A673 (cell line): ENCODE results near the gene LRP1. TPM values are rescaled to one million over a fixed set of nuclear protein-coding genes. Genes with fewer than 3 reads are reported as not detected.

Experiments
- BruUV-seq: library from RNA; stranded (reverse); fragments of 400-500 nt; replicated peaks from 2 replicates; lab custom pipeline; 2021; lab: Mats Ljungman, UMichigan
- CTCF ChIA-PET: fragments of 300-600 bp; sonication (Branson Sonifier 250); formaldehyde crosslinking; loops from one replicate; lab custom pipeline; 2022; ENCODE audit warnings: antibody characterized with exemption; lab: Charles Lee
- POLR2A ChIA-PET: fragments of 300-600 bp; sonication (Branson Sonifier 250); formaldehyde crosslinking; loops from one replicate; lab custom pipeline; 2022; ENCODE audit warnings: antibody characterized with exemption; ENCODE audit not compliant: low non-redundant PET; lab: Charles Lee
- DNase-seq: peaks from one replicate; pipeline ENCODE4 v3.0.0-alpha.2; 2015; ENCODE audit warnings: low spot score
- H3K27ac ChIP-seq: fragments of 200-600 bp; sonication (generic); 2 replicates; pipeline ENCODE4 v1.5.1; 2016; ENCODE audit warnings: mixed run types, low read depth, mild to moderate bottlenecking, mixed read lengths, antibody characterized with exemption, low read length; ENCODE audit not compliant: poor library complexity, severe bottlenecking
- H3K27me3 ChIP-seq: fragments of 200-600 bp; sonication (generic); replicated peaks from 2 replicates; pipeline ENCODE4 v1.6.1; 2017; ENCODE audit warnings: mixed run types, low read depth, mild to moderate bottlenecking, mixed read lengths, antibody characterized with exemption, low read length; ENCODE audit not compliant: insufficient read depth, poor library complexity
- H3K36me3 ChIP-seq: fragments of 200-600 bp; sonication (generic); 2 replicates; pipeline ENCODE4 v1.6.1; 2016; ENCODE audit warnings: mixed run types, mild to moderate bottlenecking, mixed read lengths, antibody characterized with exemption, low read length; ENCODE audit not compliant: insufficient read depth, poor library complexity, severe bottlenecking
- H3K4me1 ChIP-seq: fragments of 200-600 bp; sonication (generic); 2 replicates; pipeline ENCODE4 v1.6.1; 2017; ENCODE audit warnings: mixed run types, mild to moderate bottlenecking, mixed read lengths, antibody characterized with exemption, low read length; ENCODE audit not compliant: insufficient read depth, poor library complexity, severe bottlenecking
- H3K4me3 ChIP-seq: fragments of 200-600 bp; sonication (generic); 2 replicates; pipeline ENCODE4 v1.5.1; 2016; ENCODE audit warnings: low read depth, mixed run types, mild to moderate bottlenecking, mixed read lengths, low read length; ENCODE audit not compliant: poor library complexity, severe bottlenecking
- H3K9me3 ChIP-seq: fragments of 200-600 bp; sonication (generic); 2 replicates; pipeline ENCODE4 v1.6.1; 2016; ENCODE audit warnings: mixed run types, low read depth, mild to moderate bottlenecking, mixed read lengths, antibody characterized with exemption, low read length; ENCODE audit not compliant: poor library complexity, severe bottlenecking
- EZH2 ChIP-seq: fragments of 200-600 bp; sonication (generic); IDR thresholded peaks from 2 replicates; pipeline ENCODE4 v1.6.1; 2017; ENCODE audit warnings: borderline replicate concordance, low read depth, mild to moderate bottlenecking, mixed read lengths, antibody characterized with exemption, low read length; ENCODE audit not compliant: poor library complexity, severe bottlenecking
- intact Hi-C: fragments of 100-400 bp; cut with micrococcal nuclease; formaldehyde crosslinking; loops from one replicate; pipeline ENCODE4 v1.10.0; 2022; ENCODE audit not compliant: unreplicated experiment
- total RNA-seq: library from RNA; stranded (reverse); gene quantifications from 2 replicates; pipeline ENCODE4 v1.2.3, GENCODE V29; 2021
- TF ChIP-seq, protein P1 (sequence below): fragments of 300-800, 200-600 bp; sonication (generic); conservative IDR thresholded peaks from 2 replicates; pipeline ENCODE4 v1.5.1; 2017; ENCODE audit warnings: low read depth, mild to moderate bottlenecking, antibody characterized with exemption, low read length, moderate library complexity, mixed read lengths

Gene LRP1
- total RNA-seq, 1 experiment from 2014 or later = 31.0 TPM

- intact Hi-C loops = no loop called here
- no peaks in the 10 kb centered on the region for H3K36me3 ChIP-seq
- BruUV-seq = no TSS peak
These were observed 36.2 kb downstream of the LRP1 start for GRCh38 chr12:57164454-57164853.

GRCh38 chr12:57164966-57165625, 36.8 kb downstream of the LRP1 start:
- no peaks in the 10 kb centered on the region for H3K4me1 ChIP-seq
- no peak for TF ChIP-seq EZH2
- TF ChIP-seq, protein P1, sequence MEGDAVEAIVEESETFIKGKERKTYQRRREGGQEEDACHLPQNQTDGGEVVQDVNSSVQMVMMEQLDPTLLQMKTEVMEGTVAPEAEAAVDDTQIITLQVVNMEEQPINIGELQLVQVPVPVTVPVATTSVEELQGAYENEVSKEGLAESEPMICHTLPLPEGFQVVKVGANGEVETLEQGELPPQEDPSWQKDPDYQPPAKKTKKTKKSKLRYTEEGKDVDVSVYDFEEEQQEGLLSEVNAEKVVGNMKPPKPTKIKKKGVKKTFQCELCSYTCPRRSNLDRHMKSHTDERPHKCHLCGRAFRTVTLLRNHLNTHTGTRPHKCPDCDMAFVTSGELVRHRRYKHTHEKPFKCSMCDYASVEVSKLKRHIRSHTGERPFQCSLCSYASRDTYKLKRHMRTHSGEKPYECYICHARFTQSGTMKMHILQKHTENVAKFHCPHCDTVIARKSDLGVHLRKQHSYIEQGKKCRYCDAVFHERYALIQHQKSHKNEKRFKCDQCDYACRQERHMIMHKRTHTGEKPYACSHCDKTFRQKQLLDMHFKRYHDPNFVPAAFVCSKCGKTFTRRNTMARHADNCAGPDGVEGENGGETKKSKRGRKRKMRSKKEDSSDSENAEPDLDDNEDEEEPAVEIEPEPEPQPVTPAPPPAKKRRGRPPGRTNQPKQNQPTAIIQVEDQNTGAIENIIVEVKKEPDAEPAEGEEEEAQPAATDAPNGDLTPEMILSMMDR = no peak
- H3K4me3 ChIP-seq = no peak overlapping the region
- CTCF ChIA-PET = no interaction called here
- no peak overlapping the region for H3K27ac ChIP-seq
- DNase-seq = no peak
- intact Hi-C loops = no loop called here
- no TSS peak for BruUV-seq
- no peaks in the 10 kb centered on the region for H3K27me3 ChIP-seq
- POLR2A ChIA-PET = no interaction called here
- H3K9me3 ChIP-seq = no peaks in the 10 kb centered on the region
- H3K36me3 ChIP-seq = peaks cover 1% of the 10 kb centered on the region

More at GRCh38 chr12:57164454-57164853, 36.2 kb downstream of the LRP1 start:
- no peak overlapping the region for H3K4me3 ChIP-seq
- H3K4me1 ChIP-seq = no peaks in the 10 kb centered on the region
- H3K9me3 ChIP-seq = no peaks in the 10 kb centered on the region
- H3K27me3 ChIP-seq = no peaks in the 10 kb centered on the region
- no peak for DNase-seq
- TF ChIP-seq, protein P1 = no peak
- TF ChIP-seq EZH2 = no peak
- POLR2A ChIA-PET = no interaction called here
- no peak overlapping the region for H3K27ac ChIP-seq
- CTCF ChIA-PET = no interaction called here

- CTCF ChIA-PET = no interaction called here
- no peak overlapping the region for H3K27ac ChIP-seq
- H3K4me3 ChIP-seq = no peak overlapping the region
- no peaks in the 10 kb centered on the region for H3K9me3 ChIP-seq
- no peaks in the 10 kb centered on the region for H3K27me3 ChIP-seq
- intact Hi-C loops = no loop called here
- no TSS peak for BruUV-seq
- TF ChIP-seq, protein P1 = no peak
- TF ChIP-seq EZH2 = no peak
- POLR2A ChIA-PET = no interaction called here
- H3K4me1 ChIP-seq = no peaks in the 10 kb centered on the region
- peaks cover 3% of the 10 kb centered on the region for H3K36me3 ChIP-seq
- DNase-seq = no peak
These were observed 37.5 kb downstream of the LRP1 start for GRCh38 chr12:57165741-57166140.
